HUDEP-2 (cell line): ENCODE data around the gene PDE9A.

Experiments
- DNase-seq, 76 experiments: peaks; one replicate each; lab custom pipeline; 2025; ENCODE audit not compliant: unreplicated experiment in 76 of 76; lab: John Stamatoyannopoulos, UW

Gene PDE9A

GRCh38 chr21:42684109-42684916, 30.9 kb downstream of the PDE9A start:
- DNase-seq: no peak

DNA sequence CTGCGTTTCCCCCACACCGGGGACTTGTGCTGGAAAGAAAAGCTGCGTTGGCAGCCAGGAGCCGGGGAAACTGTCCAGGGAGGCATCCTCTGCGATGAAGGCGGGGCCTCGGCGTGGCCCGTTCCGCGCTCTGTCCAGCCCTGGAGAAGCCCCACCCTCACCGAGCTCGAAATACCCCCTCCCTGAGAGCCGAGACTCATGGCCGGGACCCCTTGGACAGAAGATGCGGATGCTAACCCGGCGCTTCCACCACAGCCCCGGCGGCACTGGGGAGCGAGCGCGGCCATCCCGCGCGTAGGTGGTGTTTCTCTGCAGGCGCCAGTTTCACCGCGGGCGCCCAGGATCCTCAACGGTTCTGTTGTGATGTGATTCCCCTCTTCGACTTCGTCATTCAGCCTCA, 31.6 kb downstream of the PDE9A start:
- no peak for DNase-seq

- DNase-seq: no peak
These were observed 32.6 kb downstream of the PDE9A start for GRCh38 chr21:42685954-42686500.

- no peak for DNase-seq
These were observed 34.4 kb downstream of the PDE9A start for GRCh38 chr21:42687796-42688195.

DNA sequence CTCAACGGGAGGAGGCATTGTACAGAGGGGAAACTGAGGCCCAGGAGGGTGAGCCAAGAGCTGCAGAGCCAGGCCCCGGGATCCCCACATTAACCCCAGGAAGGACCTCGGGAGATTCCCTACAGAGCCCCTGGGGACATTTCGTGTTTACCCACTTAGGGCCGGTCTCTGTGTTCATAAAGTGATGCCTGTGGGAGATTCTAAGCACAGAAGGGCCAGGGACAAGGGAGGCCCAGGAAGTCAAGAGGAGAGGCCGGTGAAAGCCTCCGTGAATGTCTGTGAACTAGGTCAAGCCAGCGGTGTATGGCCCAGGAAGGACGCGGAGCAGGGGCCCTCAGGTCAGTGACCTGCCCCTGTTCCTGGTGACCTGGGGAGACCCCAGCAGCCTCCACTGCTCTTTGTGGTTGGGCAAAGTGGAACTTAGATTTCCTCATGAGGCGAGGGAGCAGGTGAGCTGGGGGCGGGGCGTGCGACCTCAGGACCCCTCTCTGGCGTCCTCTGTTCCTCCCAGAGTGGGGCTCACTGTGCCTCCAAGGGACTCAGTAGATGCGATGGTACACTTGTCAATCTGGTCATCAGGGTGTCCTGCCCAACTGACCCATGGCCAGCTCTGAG, 34.9 kb downstream of the PDE9A start:
- no peak for DNase-seq

DNA sequence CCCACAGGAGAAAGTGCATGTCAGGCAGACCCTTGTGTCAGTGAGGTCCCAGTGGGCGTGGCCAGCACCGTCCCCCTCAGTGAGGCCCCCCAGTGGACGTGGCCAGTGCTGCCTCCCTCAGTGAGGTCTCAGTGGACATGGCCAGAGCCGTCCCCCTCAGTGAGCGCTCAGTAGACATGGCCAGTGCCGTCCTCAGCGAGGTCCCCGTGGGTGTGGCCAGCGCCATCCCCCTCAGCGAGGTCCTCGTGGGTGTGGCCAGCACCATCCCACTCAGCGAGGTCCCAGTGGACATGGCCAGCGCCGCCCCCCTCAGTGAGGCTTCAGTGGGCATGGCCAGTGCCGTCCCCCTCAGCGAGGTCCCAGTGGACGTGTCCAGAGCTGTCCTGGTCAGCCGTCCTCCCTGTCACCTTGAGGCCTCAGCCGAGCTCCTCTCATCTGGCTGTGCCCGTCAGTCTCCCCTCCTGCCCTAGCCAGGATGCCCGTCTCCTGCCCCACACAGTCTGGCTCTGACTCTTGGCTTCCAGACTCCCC, 35.5 kb downstream of the PDE9A start:
- peak in 1 of 76 experiments; percentile 7 for DNase-seq

- no peak for DNase-seq
These were observed 37.2 kb downstream of the PDE9A start for GRCh38 chr21:42690586-42690985.

GRCh38 chr21:42691901-42692559, 38.6 kb downstream of the PDE9A start:
- no peak for DNase-seq

GRCh38 chr21:42692688-42693087, 39.3 kb downstream of the PDE9A start:
- no peak for DNase-seq

- DNase-seq: no peak
These were observed 41.6 kb downstream of the PDE9A start for GRCh38 chr21:42694751-42695696.

GRCh38 chr21:42695697-42696380, 42.4 kb downstream of the PDE9A start:
- DNase-seq: no peak

GRCh38 chr21:42696501-42697040, 43.1 kb downstream of the PDE9A start:
- no peak for DNase-seq

DNA sequence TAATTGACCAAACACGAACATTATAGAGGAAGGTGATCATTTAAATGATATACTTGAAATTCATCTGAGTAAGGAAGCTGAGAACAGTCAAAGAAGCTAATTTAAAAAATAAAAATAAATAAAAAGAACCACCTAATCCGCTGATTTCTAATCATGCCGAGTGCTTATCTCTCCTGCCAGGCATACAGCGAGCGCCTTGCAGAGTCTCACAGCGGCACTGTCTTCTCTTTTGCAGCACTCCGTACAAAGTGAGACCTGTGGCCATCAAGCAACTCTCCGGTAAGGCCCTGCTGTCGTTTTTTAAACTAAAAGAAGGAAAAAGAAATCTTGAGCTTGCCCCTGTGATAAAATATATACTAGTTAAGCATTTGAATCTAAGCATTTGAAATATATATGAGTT, 45.3 kb downstream of the PDE9A start:
- peak in 40 of 76 experiments; percentile 8 to 54 (median 25) for DNase-seq

DNA sequence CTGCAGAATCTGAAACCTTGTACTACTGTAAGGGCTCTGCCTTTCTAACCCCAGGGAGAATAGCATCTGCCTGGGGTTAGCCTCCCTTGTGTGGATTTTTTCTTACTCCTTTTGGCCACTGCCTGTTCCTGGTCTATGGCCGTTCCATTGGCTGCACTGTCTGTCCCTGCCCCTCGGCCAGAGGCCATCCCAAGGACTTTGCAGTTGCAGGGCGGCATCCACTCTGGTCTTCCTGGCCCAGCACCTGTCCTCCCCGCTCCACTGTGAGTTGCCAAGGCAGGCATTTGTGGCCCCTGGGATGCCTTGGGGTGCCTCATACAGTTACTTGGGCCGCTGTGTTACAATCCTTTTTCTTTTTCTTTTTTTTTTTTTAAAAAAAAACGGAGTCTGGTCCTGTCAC, 45.8 kb downstream of the PDE9A start:
- DNase-seq: no peak

DNA sequence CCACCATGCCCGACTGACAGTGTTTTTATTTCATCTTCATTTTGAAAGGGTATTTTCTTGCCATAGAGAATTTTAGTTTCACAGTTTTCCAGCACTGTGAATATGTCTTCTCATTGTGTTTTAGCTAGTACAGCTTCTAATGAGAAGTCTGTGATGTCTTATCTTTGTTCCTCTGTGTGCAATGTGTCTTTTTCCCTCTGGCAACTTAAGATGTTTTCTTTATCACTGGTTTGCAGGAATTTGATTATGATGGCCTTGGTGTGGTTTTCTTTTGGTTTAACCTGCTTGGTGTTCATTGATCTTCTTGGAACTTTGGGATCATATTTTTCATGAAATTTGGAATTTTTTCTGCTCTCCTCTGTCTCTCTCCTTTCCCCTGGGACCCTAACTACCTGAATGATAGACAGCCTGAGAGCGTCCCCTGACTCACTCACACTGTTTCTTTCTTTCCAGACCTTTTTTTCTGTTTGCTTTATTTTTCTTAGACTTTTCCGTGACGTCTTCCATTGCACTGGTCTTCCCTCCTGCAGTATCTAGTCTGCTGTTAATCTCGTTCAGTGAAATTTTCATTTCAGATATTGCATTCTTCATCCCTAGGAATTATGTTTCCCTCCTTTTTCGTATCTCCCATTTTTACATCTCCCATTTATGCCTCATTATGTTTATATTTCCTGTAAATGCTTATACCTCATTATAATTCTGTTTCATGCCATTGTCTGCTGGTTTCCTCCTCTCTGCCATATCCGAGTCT, 48.5 kb downstream of the PDE9A start:
- peak in 4 of 76 experiments; percentile 6 to 32 (median 14) for DNase-seq

DNA sequence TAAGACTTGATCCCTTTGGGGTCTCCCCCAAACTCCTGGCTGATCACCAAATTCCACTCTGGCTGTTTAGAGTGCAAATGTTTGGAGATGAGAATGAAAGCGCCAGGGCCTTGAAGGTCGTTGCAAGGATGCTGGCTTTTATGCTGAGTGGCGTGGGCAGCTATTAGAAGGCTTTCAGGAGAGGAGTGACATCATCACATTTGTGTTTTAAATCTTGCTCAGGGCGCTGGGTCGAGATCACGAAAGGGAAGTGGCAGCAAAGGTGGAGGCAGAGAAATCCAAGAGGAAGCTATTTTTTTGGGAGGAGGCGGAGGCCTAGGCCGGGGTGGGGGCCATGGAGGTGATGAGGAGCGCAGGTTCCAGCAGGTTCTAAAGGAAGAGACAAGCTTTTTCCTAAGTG, 49.3 kb downstream of the PDE9A start:
- DNase-seq: no peak

- DNase-seq: no peak
These were observed 49.9 kb downstream of the PDE9A start for GRCh38 chr21:42703136-42703908.

GRCh38 chr21:42703965-42704364, 50.5 kb downstream of the PDE9A start:
- no peak for DNase-seq
